22Rv1 (cell line): ENCODE data around the gene ATP2B3.

Source experiments
- CTCF ChIP-seq: fragments of 450-650 bp; IDR thresholded peaks from 2 replicates; pipeline ENCODE4 v1.5.1; 2017; ENCODE audit warnings: mild to moderate bottlenecking
- ZFX ChIP-seq: fragments of 450-650 bp; IDR thresholded peaks from 2 replicates; pipeline ENCODE4 v1.6.1; 2017; ENCODE audit warnings: antibody characterized with exemption, borderline replicate concordance

- no peak for TF ChIP-seq CTCF
- no peak for TF ChIP-seq ZFX
Observed at GRCh38 chrX:153572601-153573000, 55.2 kb downstream of the ATP2B3 start.
